ENCODE measurements around the gene OR6N1.

The OR6N1 gene

GRCh38 chr1:158719664-158720063, 52.3 kb downstream of the OR6N1 start:
- Histone ChIP-seq H3K36me3 (ENCODE audit: insufficient read depth, insufficient read length, low read length) (no peaks in the 10 kb centered on the region), H3K4me1 (ENCODE audit: insufficient read depth, insufficient read length) (no peaks in the 10 kb centered on the region), H3K9me3 (ENCODE audit: insufficient read depth, low read length) (no peaks in the 10 kb centered on the region), H3K9ac (ENCODE audit: insufficient read length, low read depth) (no peak overlapping the region), H3K4me3 (ENCODE audit: insufficient read length, low read depth) (no peak overlapping the region), H3K27me3 (ENCODE audit: insufficient read depth, insufficient read length) (no peaks in the 10 kb centered on the region)
- DNase-seq (ENCODE audit: low read depth, low spot score): no peak
- TF ChIP-seq SUZ12 (IDR thresholded peaks at IDR 0.05; ENCODE audit: extremely low read depth, insufficient read depth, insufficient read length): no peak
- TF ChIP-seq ZNF274 (IDR thresholded peaks at IDR 0.05; ENCODE audit: low read depth, low read length): no peak
- TF ChIP-seq YY1 (IDR thresholded peaks at IDR 0.05; ENCODE audit: insufficient read depth, insufficient read length): no peak

GRCh38 chr1:158717344-158717743, 54.7 kb downstream of the OR6N1 start:
- Histone ChIP-seq H3K4me1 (ENCODE audit: insufficient read depth, insufficient read length) (no peaks in the 10 kb centered on the region), H3K27me3 (ENCODE audit: insufficient read depth, insufficient read length) (no peaks in the 10 kb centered on the region), H3K4me3 (ENCODE audit: insufficient read length, low read depth) (no peak overlapping the region), H3K36me3 (ENCODE audit: insufficient read depth, insufficient read length, low read length) (no peaks in the 10 kb centered on the region), H3K9me3 (ENCODE audit: insufficient read depth, low read length) (no peaks in the 10 kb centered on the region), H3K9ac (ENCODE audit: insufficient read length, low read depth) (no peak overlapping the region)
- no peak for DNase-seq (ENCODE audit: low read depth, low spot score)
- TF ChIP-seq ZNF274 (IDR thresholded peaks at IDR 0.05; ENCODE audit: low read depth, low read length) (no peak), YY1 (IDR thresholded peaks at IDR 0.05; ENCODE audit: insufficient read depth, insufficient read length) (no peak), SUZ12 (IDR thresholded peaks at IDR 0.05; ENCODE audit: extremely low read depth, insufficient read depth, insufficient read length) (no peak)

GRCh38 chr1:158716335-158716734, 55.7 kb downstream of the OR6N1 start:
- H3K36me3 ChIP-seq (ENCODE audit: insufficient read depth, insufficient read length, low read length): no peaks in the 10 kb centered on the region
- H3K4me1 ChIP-seq (ENCODE audit: insufficient read depth, insufficient read length): no peaks in the 10 kb centered on the region
- TF ChIP-seq YY1 (IDR thresholded peaks at IDR 0.05; ENCODE audit: insufficient read depth, insufficient read length) (no peak), ZNF274 (IDR thresholded peaks at IDR 0.05; ENCODE audit: low read depth, low read length) (no peak), SUZ12 (IDR thresholded peaks at IDR 0.05; ENCODE audit: extremely low read depth, insufficient read depth, insufficient read length) (no peak)
- no peaks in the 10 kb centered on the region for H3K9me3 ChIP-seq (ENCODE audit: insufficient read depth, low read length)
- DNase-seq (ENCODE audit: low read depth, low spot score): no peak
- H3K27me3 ChIP-seq (ENCODE audit: insufficient read depth, insufficient read length): no peaks in the 10 kb centered on the region
- H3K9ac ChIP-seq (ENCODE audit: insufficient read length, low read depth): no peak overlapping the region
- no peak overlapping the region for H3K4me3 ChIP-seq (ENCODE audit: insufficient read length, low read depth)

- H3K36me3 ChIP-seq (ENCODE audit: insufficient read depth, insufficient read length, low read length): no peaks in the 10 kb centered on the region
- H3K9me3 ChIP-seq (ENCODE audit: insufficient read depth, low read length): no peaks in the 10 kb centered on the region
- no peaks in the 10 kb centered on the region for H3K27me3 ChIP-seq (ENCODE audit: insufficient read depth, insufficient read length)
- TF ChIP-seq ZNF274 (IDR thresholded peaks at IDR 0.05; ENCODE audit: low read depth, low read length) (no peak), SUZ12 (IDR thresholded peaks at IDR 0.05; ENCODE audit: extremely low read depth, insufficient read depth, insufficient read length) (no peak), YY1 (IDR thresholded peaks at IDR 0.05; ENCODE audit: insufficient read depth, insufficient read length) (no peak)
- H3K9ac ChIP-seq (ENCODE audit: insufficient read length, low read depth): no peak overlapping the region
- DNase-seq (ENCODE audit: low read depth, low spot score): no peak
- no peak overlapping the region for H3K4me3 ChIP-seq (ENCODE audit: insufficient read length, low read depth)
- no peaks in the 10 kb centered on the region for H3K4me1 ChIP-seq (ENCODE audit: insufficient read depth, insufficient read length)
These were observed 57.2 kb downstream of the OR6N1 start for GRCh38 chr1:158714754-158715153.

Measured in NT2/D1 (cell line).